DMS153 treated with DMSO at 0.1 percent for 48 hours (cell line): ENCODE results near the gene CEP41.
A peak's percentile ranks its signal among the peaks of the same experiment; 100 is the strongest.

Experiments used
- DNase-seq: peaks from one replicate; lab custom pipeline; 2025; ENCODE audit not compliant: unreplicated experiment; lab: John Stamatoyannopoulos, UW

Gene CEP41

DNA sequence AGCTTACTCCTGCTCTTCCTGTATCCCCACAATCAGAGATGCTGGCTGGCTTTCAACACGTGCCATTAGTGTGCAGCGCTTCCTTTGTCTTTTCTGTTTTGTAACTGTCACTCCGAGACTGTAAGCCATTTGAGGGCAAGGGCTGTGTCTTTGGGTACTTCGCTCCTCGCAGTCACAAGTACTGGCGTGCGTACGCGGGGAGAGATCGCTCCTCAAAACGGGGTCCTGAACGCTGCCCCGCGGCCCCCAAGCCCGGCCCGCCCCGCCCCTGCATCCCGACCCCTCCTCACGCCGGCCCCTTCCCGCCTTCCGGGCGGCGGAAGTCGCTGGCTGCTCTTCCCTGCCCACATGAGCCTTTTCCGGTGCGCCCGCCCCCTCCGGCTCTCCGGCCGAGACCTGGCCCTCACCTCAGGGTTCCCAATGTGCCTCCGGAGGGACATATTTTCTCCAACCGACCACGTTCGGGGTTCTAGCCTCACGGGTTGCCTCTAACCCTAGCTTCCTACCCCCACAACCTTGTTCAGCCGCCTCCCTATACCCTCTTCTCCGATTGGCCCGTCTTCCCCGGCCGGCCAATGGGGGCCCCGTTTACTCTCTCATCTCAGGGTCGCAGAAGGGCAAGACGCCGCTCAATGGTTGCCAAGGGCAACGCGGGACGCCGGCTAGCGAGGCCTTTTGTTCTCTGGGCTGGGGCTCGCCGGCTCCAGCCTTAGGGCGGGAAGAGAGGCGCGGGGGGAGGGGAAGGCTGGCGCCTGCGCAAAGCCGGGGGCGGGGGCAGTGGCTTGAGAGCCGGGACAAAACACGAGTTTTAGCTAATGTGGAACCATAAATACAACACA, at the start of gene CEP41:
CEP41 (minus strand) TSS at position 490 of the 839 bp plus-strand sequence; CDS start at position 440, 50 bp downstream.
- peak; percentile 94 for DNase-seq

- DNase-seq, result no peak
Observed at GRCh38 chr7:130490311-130490791, 49.5 kb upstream of the CEP41 start.

GRCh38 chr7:130489140-130489983, 48.5 kb upstream of the CEP41 start:
- DNase-seq, result no peak

GRCh38 chr7:130488392-130489139, 47.8 kb upstream of the CEP41 start:
- no peak for DNase-seq

DNA sequence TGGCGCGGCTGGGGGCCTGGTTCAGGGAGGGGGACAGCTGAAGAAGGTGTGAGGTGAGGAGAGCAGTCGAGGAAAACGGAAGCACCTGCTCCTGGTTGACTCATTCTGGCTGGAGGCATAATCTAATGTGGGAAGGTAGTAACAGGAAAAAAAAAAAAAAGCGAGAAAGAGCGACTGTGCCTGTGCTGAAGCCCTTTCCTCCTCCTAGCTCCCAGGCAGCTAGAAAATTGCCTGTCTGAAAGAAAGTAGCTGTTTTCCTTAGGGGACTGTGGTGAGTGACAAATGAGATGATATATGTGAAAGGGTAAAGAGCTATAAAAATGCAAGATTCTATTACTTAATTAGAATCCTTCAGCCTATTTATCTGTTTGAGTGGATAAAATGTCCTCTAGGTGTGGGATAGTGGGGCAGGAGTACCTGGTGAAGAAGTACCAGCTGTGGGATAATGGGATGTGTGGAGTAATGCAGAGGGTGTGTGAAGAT, 46.2 kb upstream of the CEP41 start:
- no peak for DNase-seq

DNA sequence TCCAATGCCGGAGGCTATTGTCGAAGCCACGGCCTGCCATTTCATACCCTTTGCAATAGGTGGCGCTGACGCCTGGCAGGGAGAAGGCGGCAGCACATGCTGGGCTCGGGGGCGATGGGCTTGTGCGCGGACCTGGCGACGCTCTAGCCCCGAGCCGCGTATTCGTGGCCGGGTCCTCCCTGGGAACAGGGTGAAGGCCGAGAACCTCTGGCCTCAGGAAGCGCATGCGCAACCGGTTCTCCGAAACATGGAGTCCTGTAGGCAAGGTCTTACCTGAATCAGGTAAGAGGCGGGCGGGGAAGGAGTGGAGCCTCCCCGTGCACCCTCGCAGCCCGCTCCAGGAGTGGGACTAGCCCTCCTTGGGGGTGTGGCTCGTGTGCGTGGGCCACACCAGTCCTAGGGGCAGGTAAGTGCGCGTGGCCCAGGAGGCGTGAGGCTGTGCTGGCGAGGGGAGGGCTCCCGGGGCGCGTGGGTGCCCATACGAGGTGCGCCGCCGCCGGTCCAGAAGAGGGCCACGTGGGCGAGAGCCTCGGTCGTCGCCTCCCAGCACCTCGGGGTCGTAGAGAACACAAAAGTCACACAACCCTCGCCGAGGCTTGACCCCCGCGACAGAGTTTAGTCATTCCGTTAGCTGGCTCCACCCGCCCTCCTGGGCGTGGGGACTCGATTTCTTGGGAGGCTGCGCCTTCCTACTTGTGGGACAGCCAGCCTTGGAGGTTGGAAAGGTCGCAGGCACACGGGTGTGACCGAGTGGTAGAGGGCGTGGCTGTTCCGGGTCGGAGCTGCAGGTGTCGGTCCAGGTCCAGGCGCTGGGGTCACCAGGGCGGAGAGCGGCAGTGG, 45.5 kb upstream of the CEP41 start:
- DNase-seq, result peak; percentile 34

DNA sequence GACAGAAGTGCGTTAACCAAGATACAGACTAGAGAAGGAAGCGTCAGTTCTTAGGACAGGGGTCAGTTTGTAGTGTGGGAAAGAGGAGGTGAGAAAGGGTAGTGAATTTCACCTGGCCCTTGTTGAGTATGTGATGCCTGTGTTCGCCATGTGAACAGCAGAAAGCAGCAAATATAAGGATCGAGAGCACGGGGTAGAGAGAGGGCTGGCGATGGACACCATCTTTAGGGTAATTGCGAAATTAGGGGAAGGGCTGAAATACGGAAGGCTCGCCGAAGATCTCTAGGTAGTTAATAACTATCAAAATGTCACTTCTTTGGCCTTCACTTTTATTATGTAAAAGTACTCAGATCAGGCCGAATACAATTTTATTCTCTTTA, 44.9 kb upstream of the CEP41 start:
- no peak for DNase-seq

DNA sequence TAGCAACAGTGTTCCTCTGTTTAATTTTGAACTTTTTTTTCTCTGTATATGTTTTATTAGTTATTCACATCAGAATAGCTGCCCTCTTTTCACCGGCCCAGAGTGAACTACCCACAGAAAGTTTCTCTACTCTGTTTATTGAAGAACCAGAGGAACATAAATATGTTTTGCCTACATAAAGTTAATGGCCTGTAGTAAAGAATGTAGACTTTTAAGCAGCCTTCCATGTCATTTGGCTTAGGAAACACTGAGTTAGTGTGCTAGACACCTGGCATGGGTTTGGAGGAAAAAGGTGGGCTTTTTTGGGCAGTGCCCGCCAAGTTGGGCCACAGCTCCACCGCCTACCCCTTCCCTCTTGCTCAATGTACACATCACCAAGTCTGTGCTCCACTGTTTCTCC, 42.2 kb upstream of the CEP41 start:
- no peak for DNase-seq

DNA sequence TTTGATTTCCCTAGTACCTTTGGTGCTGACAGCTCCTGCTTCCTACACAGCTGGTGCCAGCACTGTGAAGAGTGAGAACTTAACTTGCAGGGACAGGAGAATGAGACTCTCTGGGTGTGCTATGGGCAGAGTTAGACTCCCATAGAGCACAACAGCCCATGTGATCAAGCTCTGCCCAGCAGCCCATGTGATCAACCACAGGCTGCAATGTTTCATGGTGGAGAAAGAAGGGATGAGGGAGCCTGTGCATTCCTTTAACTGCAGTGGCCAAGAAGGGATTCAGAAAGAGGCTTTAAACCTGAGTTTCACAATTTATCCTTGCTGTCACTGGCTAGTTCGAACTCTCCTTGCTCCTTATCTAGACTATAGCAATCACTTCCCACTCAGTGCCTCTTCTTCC, 41.1 kb upstream of the CEP41 start:
- no peak for DNase-seq

- DNase-seq, result no peak
Observed at GRCh38 chr7:130479716-130480400, 39.0 kb upstream of the CEP41 start.

- no peak for DNase-seq
Observed at GRCh38 chr7:130478991-130479390, 38.2 kb upstream of the CEP41 start.

DNA sequence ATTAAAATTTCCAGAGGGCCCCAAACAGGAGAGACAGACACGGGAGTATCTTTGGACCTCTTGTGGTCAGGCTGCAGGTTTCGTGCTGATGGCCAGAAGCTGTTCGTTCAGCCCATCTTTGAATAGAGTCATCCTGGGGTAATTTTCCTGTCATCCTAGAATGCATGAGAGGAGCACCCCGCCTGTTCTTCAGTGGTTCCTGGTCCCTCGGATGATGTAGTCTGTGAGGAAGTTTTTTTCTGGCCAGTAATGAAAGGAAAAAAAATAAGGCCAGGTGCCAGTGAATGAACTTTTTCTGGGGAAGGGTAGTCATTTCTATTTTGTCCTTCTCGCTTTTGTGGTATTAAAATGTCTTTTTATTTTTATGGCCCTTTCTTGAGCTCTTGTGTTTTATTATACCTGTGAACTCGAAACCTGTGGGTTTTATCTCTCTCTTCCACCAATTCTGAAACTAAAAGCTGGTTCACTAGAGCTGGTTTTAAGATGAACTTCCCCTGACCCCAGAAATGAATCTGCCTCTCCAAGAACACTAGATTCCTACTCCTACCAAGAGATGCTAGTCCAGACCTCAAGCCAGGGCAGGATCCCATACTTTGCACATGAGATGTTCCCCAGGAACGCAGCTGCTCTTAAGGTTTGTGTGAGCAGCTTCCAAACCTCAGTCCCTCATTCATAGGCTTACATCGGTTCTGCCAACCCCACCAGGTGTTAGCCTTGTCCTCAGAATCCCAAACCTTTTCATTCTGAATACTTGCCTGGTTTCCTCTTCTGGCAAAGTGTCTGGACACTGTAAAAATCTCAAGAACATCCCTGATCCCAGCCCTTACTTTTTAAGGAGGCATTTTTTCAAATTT, 35.7 kb upstream of the CEP41 start:
- no peak for DNase-seq

DNA sequence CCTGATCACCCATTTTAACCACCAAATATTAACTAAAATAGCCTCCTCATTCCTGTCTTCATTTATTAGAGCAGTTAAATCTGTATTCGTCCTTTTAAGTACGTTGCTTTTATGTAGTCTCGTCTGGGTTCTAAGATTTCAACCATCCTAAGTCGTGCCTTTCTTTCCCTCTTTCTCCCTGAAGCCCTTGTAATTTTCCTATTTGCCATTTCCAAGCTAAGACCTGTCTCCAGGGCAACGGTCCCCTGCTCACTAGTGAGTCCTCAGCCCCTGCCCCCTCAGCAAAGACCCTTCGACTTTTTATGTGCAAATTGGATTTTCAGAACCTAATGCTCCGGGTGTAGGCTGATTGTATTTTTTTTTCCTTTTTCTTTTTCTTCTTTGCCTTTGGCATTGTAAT, 35.0 kb upstream of the CEP41 start:
- no peak for DNase-seq

DNA sequence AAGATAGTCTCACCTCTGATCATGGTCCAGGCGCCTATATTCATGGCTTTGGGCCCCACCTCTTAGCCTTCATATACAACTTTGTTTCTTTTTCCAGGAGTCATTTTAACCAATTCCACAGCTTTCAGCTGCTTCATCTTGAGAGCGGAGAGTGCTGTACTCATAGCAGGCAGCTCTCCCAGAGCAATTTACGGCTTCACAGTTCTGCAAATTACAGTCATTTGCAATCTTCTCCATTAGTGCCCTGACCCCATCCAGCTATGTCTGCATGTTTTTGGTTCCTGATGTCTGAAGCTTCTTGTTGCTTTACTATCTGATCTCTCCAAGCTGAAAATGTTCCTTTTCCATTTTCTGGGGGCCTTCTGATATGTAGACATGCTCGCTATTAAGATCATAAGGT, 33.1 kb upstream of the CEP41 start:
- no peak for DNase-seq

DNA sequence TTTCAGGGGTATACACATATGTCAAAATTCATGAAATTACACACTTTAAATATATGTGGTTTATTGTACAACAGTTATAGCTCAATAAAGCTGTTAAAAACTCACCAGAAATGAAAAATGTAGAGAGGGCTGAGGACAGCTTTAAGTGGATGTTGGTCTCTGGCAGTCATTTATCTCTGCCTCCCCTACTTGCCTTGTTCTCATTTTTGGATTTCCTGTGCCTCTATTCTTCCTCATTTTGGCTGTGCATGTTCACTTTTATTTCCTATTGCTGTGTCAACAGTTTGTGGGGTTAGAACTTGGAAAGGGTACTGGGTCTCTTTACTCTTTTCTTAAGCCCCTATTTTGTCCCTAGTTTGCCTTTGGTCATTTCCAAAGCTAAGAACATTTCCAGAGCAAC, 32.5 kb upstream of the CEP41 start:
- DNase-seq, result no peak

- DNase-seq, result no peak
Observed at GRCh38 chr7:130471974-130472373, 31.2 kb upstream of the CEP41 start.

DNA sequence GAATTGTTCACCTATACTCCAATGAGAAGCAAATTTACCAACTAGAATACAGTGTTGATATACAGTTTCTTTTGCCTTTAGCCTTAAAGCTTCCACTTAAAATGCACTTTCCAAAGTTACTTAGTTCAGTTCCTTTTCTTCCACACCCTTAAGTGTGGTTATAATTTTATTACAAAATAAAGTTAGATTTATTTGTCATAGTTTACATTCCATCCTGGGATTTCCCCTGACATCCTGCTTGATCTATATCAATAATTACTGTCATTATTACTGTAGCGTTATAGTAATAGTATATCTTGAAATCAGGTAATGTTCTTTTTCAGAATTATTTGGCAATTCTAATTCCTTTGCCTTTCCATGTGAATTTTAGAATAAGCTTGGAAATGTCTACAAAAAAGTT, 27.8 kb upstream of the CEP41 start:
- DNase-seq, result no peak

GRCh38 chr7:130463553-130464434, 23.0 kb upstream of the CEP41 start:
- no peak for DNase-seq
